ENCODE results near the gene XIRP2.

Gene XIRP2

DNA sequence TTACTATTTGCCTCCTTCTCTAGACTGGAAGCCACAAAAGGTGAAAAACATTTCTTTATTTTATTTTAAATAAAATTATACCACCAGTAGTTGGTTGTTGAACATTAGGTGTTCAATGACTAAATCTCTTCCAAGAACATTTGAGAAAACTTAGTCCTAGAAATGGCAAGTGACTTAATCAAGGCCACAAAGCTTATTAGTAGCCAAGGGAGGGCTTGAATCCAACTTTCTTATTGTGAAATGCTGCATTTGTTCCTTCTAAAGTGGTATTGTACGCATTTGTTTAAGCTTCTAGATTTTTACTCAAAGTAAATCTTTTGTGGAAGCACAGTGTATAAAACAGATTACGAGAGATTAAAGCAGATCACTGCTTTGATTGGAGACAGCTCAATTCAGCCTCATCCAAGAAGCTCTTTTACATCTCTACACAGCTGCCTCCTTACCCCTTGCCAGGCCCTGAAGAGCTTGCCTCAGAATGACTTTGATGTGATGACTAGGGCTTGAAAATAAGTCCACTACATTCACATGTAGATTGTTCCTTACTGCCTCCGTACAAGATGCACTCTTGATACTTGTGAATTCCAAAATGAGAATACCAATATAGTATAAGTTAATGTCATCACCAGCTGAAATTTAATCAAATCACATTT, 244.8 kb downstream of the XIRP2 start:
- no peak for DNase-seq (ENCODE audit: low read depth in 2 of 2)

DNA sequence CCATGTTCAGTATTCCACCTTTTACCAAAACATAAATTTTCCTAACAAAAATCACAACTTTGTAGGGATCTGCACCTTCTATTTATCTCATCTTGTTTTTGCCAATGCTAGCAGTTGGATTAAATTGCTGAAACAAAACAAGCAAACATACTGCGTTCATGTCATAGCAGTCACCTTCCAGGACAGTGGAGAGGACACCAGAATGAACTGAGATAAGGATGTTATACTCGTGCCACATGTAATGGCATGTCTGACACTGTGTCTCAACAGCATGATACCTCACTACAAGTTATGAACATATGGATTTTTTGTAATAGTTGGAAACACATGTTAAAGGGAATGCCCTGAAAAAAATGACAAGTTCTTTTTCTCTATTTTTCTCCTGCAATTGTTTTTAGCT, 245.3 kb downstream of the XIRP2 start:
- DNase-seq (ENCODE audit: low read depth in 2 of 2): no peak

DNA sequence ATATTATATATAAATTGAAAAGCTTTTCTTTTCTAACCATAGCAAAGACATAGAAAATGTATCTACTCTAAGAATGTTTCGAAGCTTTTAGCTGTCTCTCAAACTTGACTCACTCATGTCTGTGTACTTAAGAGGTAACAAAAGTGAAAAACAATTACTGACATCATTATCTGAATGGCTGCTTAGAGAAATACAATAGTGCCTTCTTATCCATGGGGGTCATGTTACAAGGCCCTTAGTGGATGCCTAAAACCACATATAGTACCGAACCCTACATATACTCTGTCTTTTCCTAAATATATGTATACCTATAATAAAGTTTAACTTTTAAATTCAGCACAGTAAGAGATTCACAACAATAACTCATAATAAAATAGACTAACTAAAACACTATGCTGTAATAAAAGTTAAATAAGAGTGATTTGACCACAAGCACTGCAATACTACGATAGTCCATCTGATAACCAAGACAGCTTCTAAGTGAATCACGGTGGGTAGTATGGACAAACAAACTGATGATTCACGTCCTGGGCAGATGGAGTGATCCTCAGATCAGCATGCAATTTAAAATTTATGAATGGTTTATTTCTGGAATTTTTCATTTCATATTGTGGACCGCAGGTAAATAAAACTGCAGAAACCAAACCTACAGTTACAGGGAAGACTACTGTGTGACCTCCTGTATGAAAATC, 246.2 kb downstream of the XIRP2 start:
- no peak for DNase-seq (ENCODE audit: low read depth in 2 of 2)

DNA sequence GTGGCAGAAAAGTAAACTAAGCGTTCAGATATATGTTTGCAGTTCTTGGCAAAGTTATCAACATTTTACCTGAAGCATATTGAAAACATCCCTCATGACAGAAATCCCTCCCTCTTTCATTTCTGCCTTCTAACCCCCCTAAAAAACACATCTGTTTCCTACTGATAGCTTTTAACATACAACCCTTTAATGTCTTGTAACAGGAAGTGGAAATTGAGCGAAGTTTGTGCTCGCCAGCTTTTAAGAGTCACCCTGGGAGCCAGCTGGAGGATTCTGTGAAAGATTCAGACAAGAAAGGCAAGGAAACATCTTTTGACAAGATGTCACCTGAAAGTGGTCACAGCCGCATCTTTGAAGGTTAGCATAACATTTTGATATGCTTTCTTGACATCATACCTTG, 247.4 kb downstream of the XIRP2 start:
- DNase-seq (ENCODE audit: low read depth in 2 of 2): no peak

DNA sequence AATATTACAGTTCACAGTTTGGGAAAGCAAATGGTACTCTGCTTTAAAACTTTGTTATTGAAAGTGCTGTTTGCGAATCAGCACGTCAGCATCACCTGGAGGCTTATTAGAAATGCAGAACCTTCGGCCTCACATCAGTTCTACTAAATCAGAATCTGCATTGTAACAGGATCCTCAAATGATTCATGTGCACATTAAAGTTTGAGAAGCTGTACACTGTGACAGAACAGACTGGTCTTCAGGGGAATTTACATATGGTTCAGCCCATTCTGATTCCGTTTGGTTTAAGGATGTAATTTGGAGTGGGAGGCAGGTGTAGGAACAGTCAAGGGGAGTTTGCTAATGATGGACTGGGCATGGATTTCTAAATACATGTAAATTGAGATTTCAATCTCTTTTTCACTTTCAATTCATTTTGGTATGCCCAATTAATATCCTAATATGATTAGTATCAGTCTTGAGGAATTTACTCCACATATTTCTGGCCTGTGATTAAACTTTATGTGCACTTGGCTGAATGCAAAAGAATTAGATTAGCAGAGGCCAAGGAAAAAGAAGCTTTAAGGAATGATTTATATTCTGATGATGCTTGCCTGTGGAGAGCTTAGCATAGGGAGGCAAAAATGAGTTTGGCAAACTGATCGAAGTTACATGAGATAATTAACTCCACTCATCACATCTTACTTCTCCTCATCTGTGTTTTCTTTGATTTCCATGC, 248.8 kb downstream of the XIRP2 start:
- DNase-seq (ENCODE audit: low read depth in 2 of 2): no peak

DNA sequence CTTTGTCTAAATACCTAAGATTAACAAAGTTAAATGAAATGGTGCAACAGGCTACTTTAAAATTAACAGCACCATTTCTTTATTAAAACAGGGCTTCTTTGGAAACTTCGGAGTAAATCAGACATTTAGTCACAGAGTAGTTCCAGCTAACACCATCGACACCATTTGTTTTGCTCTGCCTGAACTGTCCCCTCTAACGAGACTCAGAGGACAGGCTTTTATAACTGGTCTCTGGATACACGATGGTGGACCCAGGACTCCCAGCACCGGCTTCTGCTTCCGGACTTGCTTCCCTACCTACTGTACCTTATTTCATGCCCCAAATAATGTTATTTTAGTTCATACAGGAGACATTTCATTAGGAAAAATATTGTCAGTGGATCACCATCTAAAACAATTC, 252.1 kb downstream of the XIRP2 start:
- no peak for DNase-seq (ENCODE audit: low read depth in 2 of 2)

DNA sequence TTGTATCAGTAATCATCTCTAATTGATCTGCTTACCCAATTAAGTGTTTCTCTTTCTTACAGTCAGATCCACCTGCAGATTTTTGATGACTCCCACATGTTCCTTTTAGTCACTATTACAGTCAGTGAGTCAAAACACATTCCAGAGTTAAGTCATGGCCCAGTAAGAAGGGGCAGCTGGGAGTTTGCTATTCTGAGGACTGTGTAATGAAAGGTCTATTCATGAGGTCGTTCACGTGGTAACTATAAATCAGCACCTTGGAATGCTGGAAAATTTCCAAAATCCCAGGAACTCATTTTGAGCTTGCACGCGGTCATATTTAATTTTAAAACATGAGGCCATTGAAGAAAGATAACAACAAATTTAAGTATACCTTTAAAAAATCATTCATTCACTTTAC, 252.5 kb downstream of the XIRP2 start:
- DNase-seq (ENCODE audit: low read depth in 2 of 2): no peak

DNA sequence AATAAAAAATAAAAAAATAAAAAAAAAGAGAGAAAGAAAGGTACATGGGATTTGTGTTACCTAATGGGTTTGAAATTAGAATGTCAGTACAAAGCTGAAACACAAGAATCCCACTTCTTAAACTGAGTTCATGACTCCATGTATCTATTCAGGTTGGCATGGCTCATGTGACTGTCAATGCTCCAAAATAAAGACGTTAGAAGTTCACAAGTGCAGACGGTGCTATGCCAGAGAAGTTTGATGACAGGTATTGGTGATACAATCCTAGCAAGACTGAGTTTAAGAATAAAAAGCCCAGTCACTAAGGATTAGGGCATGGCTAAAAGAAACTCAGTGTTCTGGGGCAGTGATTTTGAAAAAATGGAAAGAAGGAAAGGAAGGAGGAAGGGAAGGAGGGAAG, 254.3 kb downstream of the XIRP2 start:
- DNase-seq (ENCODE audit: low read depth in 2 of 2): no peak

DNA sequence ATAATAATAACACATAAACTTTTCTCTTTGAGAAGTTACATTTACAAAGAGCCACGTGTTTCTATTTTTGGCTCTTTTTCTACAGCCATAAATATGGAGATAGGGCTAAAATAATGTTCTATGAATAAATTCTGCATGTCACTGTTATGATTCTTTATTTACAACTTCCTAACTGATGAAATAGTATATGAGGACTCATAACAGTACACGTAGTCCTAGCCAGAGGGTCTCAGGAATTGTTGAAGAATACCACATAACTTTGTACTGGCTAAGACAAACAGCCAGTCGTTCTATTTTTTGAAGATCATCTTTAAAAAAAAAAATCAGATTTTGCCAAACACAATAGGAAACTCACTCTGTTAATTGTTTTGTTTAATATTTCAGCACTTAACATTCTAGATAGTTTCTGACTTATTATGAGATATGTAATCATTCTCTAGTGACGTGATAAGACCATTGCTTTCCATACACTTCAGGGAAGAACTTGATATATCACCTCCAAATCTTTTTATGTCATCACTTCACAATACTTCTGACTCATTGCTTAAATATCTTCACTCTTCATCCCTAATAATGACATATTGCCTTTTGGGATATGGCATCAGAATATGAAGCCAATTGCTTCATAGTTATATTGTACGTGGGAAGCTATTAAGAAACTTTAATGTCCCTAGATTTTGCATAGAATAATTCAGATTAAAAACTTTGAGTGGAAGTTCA, 256.1 kb downstream of the XIRP2 start:
- DNase-seq (ENCODE audit: low read depth in 2 of 2): no peak

DNA sequence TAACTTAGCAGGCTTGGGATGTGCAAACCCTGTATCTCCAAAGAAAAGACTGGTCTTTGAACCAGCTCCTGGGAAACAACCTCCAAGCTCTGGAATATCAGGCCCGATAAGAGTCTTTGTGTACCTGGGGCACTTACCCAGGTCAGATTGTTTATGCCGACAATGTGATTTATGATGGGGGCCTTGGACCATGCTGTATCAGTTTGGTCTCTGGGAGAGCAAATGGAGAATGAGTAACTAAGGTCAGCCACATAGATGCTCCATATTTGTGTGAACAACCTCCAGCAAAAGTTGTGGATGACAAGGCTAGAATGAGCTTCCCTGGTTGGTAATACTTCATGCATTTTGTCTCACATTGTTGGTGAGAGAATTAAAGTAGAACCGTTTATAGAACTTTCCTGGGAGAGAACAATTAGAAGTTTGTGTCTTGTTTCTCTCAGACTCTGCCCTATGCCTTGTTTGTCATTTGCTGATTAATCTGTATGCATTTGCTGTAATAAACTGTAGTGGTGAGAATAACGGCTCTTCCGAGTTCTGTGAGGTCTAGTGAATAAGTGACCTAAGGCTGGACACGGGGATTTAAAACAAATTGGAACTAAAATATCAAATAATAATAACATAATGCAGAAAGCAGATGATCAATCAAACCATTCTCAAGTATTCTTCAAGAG, 259.1 kb downstream of the XIRP2 start:
- no peak for DNase-seq (ENCODE audit: low read depth in 2 of 2)

DNA sequence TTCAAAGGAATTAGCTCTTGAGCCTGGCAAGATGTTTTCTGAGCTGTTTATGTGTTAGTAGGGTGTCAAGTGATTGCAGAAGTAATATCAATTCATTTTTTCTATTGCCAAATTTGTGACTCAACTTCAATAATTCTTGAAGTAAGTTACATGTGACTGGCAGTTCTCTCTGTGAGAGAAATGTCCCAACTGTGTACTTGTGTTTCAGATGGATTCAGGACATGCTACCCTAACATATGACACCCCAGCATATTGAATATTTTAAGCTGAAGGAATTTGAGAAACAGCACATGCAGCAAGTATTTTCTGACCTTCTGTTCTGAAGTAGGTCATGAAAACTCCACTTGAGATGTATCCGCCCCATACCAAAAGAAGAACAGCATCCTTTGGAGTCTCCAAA, 263.6 kb downstream of the XIRP2 start:
- no peak for DNase-seq (ENCODE audit: low read depth in 2 of 2)

DNA sequence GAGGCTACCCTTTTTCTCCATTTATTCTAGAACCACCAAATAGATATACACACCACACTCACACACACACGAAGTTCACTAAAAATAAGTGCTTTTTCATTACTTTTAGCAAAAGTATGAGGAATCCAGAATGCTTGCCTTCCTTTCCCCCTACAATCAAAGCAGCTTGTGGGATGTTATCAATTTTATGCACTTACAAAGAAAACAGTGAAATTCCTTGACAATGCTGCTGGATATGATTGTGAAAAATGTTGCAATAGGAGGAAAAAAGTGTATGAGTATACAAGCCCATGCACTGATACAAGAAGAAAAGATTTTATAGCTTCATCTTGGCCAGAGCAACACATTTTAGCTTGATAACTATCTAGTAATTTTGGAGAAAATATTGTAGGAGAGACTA, 269.2 kb downstream of the XIRP2 start:
- no peak for DNase-seq (ENCODE audit: low read depth in 2 of 2)

DNA sequence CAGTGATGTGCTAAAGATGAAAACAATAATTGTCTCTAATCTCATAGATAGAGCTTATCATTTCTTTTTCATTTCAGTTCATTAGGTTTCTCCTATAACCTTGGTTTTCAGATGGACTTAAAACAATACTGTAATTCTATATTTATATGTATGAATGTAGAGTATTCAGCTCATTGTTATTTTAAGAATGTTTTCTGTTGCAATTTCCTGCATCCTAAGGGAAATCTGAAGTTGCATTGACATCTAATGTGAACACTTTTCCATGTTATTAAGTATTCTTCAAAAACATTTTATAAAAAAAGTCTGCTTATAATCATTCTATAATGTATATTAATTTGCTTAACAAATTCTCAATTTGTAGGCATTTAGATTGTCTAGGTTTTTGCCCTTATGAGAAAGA, 288.9 kb downstream of the XIRP2 start:
- DNase-seq (ENCODE audit: low read depth in 2 of 2): no peak

DNA sequence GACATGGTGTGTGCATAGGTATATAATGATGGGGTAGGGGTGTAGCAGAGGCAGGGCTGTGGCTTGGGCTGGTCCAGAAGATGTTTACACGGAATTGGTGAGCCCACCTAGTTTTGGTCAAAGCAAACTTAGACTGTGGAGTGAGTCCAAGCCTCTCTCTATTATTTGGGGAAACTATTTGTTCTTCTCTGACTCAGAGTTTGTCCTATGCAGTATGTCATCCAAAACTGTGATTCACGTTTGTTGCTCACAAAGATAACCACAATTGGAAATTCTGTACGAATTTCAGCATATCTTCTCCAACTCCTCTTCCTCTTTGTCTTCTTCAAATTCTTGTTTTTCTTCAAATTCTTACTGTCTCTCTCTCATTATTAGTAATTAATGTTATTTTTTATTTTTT, 292.9 kb downstream of the XIRP2 start:
- no peak for DNase-seq (ENCODE audit: low read depth in 2 of 2)

DNA sequence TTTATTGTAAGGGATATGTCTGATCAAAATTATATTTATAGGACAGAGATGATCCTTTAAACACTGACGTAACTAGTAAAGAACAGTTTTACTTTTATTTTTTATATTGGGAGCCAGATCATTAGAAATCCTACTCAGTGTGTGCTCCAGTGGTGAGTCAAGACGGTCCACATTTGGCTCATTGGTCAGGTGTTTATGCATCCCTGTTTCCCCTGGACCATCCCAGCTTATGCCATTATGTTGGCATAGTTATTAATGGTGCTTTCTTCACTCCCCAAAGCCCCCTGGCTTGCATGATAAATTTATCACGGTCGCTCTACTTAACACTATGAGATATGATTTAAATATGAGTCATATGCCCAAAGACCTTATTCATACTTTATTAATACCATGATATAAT, 293.4 kb downstream of the XIRP2 start:
- no peak for DNase-seq (ENCODE audit: low read depth in 2 of 2)

DNA sequence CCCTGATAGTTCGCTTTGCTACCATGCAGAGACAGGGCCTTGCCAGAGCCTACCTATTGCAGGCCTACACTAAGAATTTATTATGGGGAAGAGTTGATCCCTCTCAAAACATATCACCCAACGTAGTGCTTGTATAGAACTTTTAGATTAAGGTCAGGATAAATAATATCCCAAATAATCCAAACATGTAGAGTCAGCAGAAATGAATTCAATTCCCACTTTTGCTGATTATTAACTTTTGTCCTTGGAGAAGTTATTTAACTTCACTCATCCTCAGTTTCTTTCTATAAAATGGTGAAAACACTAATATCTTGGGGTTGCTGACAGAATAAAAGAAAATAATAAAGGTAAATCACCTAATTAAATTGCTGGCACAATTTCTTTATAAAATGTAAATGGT, 294.1 kb downstream of the XIRP2 start:
- DNase-seq (ENCODE audit: low read depth in 2 of 2): no peak

DNA sequence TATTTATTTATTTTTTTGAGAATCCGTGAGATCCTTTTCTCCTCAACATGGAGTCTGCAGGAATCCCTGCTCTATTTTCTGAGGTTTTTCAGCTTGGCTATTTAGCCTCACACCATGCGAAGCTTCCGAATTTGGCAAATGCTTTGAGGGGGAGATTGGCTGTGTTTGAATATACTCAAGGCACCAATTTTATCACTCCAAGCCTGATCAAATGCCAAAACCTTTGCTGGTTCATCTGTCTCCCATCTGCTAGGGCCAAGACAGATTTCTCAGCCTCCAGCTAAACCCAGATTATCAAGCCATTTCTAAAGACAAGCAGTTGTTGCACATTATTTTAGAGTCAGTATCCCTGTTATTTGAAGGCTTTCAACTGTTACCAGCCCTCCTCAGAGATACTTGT, 295.7 kb downstream of the XIRP2 start:
- no peak for DNase-seq (ENCODE audit: low read depth in 2 of 2)

DNA sequence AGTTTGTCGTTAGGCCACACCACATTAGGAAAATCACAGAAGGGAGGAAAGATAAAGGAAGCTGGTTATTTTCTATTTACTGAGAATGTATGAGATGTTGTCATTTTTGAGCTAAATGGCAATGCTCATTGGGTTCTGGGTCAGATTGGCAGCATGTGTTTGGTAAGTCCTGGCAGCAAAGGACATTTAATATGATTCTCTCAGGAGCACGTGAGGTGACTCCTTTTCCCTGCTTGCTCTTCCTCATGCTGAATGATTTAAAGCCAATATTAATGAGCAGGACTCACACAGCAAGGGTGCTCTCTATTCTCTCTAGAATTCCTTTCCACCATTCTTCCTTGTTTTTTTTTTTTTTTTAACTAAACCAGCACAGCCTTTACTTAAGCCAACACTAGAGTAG, 298.2 kb downstream of the XIRP2 start:
- no peak for DNase-seq (ENCODE audit: low read depth in 2 of 2)

DNA sequence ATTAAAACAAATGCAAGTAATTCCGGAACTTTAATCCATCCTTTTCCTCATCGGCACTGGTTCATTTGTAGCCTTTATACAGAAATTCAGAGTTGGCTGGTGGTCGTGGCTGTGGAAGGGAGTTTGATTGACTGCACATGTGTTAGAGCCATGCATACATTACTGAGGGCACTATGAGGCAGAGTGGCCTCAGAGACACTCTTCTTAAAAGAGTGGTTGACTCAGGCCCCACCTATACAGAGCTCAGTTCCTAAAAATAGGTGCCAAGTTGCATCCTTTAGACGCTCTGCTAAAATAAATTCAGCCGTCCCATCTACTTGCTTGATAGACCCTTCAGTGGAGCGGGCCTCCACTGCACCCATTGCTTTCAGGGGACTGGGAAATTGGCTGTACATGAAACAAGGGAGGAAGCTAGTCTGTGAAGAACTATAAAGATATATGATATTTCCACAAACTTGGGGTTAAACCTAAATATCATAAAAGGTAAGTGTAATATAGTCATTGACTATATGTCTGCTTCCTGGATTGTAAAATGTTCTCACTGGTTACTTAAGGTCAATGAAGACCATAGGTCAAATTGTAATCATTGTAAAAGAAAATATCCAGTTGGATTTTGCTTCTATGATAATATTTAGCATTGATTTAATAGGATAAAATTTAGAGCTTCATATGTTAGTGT, 298.9 kb downstream of the XIRP2 start:
- DNase-seq (ENCODE audit: low read depth in 2 of 2): no peak

DNA sequence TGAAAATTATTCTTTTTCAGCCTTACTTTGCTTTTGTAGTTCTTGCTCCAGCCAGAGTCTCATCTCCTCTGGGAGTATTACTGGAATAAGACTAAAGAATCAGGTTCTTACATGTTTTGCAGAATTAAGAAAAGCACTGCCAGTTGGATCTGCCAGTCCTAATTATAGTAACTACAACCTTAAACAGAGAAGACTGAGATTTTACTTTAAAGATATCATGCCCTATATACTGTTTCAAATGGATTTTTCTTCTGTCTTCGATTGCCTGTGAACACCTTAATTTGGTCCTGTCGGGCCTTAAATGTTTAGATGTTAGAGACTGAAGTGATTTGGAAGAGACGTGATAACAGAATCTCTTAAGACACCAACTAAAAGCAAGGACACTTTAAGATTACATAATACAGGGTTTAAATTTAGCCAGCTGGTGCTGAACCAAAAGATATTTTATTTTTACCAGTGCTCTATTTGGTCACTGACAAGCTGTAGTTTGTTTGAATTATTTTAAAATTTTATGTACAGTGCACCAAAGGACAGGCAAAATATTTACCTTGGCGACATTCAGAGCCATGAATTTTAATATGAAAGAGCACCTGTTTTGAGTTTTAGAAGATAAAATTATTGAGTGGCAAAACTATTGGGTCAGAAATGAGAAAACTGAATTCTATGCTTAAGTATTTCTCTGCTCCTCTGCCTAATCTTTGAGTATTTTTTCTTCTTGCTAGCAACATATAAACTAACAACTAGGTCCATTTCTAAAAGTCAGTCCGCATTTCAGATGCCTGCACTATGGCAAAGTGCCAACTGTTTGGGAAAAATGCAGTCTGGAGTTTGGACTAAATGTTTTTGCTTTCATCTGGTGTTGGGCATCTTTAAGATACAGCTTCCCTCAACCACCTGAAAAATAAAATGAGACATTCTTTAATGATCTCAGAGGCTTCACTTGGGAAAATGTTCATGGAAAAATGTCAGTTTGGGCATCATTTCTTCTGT, 300.0 kb downstream of the XIRP2 start:
- DNase-seq (ENCODE audit: low read depth in 2 of 2): no peak
